H1 (cell line): ENCODE data around the gene ANO2. TPM values are rescaled to one million over a fixed set of nuclear protein-coding genes. Genes with fewer than 3 reads are reported as not detected.

Source experiments
- CTCF ChIA-PET: fragments of 300-600 bp; sonication (Branson Sonifier 250); formaldehyde crosslinking; loops from one replicate; lab custom pipeline; 2021; ENCODE audit not compliant: partially characterized antibody; lab: Charles Lee
- POLR2A ChIA-PET: fragments of 300-600 bp; sonication (Branson Sonifier 250); formaldehyde crosslinking; loops from one replicate; lab custom pipeline; 2021; ENCODE audit warnings: inconsistent platforms; ENCODE audit not compliant: partially characterized antibody; lab: Charles Lee
- DNase-seq, 2 experiments: peaks; one replicate each; pipeline versions ENCODE4 v3.0.0 to v3.0.0-alpha.2; 2010 to 2022; ENCODE audit warnings: low spot score in 2 of 2, low read depth in 1 of 2, mixed read lengths in 1 of 2
- FAIRE-seq: peaks from 2 replicates; lab custom pipeline; 2011; peaks lifted over from hg19 to GRCh38; lab: Jason Lieb, UNC
- H2AFZ ChIP-seq: 2 replicates; pipeline ENCODE4 v1.8.1; 2012; ENCODE audit warnings: low read length, inconsistent platforms
- H2AK5ac ChIP-seq: 2 replicates; pipeline ENCODE4 v1.6.1; 2013; ENCODE audit warnings: low read depth, low read length
- H2BK120ac ChIP-seq: replicated peaks from 2 replicates; pipeline ENCODE3; 2013; ENCODE audit warnings: low read depth, low read length, inconsistent platforms
- H2BK12ac ChIP-seq: 2 replicates; pipeline ENCODE4 v1.6.1; 2013; ENCODE audit warnings: low read depth, low read length
- H2BK15ac ChIP-seq: 2 replicates; pipeline ENCODE4 v1.6.1; 2013; ENCODE audit warnings: low read length
- H2BK20ac ChIP-seq: 2 replicates; pipeline ENCODE4 v1.6.1; 2013; ENCODE audit warnings: low read length
- H2BK5ac ChIP-seq: 2 replicates; pipeline ENCODE4 v1.6.1; 2013; ENCODE audit warnings: low read depth, low read length
- H3K14ac ChIP-seq: 2 replicates; pipeline ENCODE4 v1.6.1; 2013; ENCODE audit warnings: inconsistent platforms; ENCODE audit not compliant: insufficient read length
- H3K18ac ChIP-seq: 2 replicates; pipeline ENCODE4 v1.6.1; 2013; ENCODE audit warnings: low read length; ENCODE audit errors: extremely low read depth
- H3K23ac ChIP-seq: 2 replicates; pipeline ENCODE4 v1.6.1; 2013; ENCODE audit warnings: inconsistent platforms; ENCODE audit not compliant: insufficient read length
- H3K23me2 ChIP-seq: 2 replicates; pipeline ENCODE4 v1.6.1; 2013; ENCODE audit warnings: low read depth, low read length
- H3K27ac ChIP-seq: 2 replicates; pipeline ENCODE4 v1.6.1; 2011; ENCODE audit warnings: low read depth, low read length, inconsistent platforms
- H3K27me3 ChIP-seq, 4 experiments: replicated peaks in 1 of 4; 1 replicate in 1 of 4; 2 replicates in 3 of 4; pipeline versions ENCODE4 v1.6.1 to v1.8.1; 2011 to 2013; ENCODE audit warnings: low read length in 3 of 4, mild to moderate bottlenecking in 3 of 4, inconsistent platforms in 2 of 4, mixed read lengths in 2 of 4, moderate library complexity in 1 of 4; ENCODE audit not compliant: control insufficient read depth in 3 of 4, insufficient read depth in 3 of 4; ENCODE audit errors: extremely low read depth in 1 of 4
- H3K36me3 ChIP-seq, 4 experiments: 2 replicates each; pipeline versions ENCODE4 v1.6.1 to v1.8.1; 2011 to 2013; ENCODE audit warnings: mild to moderate bottlenecking in 4 of 4, low read length in 3 of 4, moderate library complexity in 2 of 4, control low read depth in 1 of 4, inconsistent platforms in 1 of 4; ENCODE audit not compliant: insufficient read depth in 4 of 4, control insufficient read depth in 2 of 4
- H3K4ac ChIP-seq: replicated peaks from 2 replicates; pipeline ENCODE3; 2013; ENCODE audit warnings: low read length, low read depth, mixed read lengths, inconsistent platforms; ENCODE audit not compliant: insufficient read length
- H3K4me1 ChIP-seq, 4 experiments: replicated peaks in 1 of 4; 1 replicate in 1 of 4; 2 replicates in 3 of 4; pipeline versions ENCODE4 v1.6.1 to v1.8.1; 2011 to 2013; ENCODE audit warnings: low read length in 3 of 4, inconsistent platforms in 2 of 4, mixed read lengths in 1 of 4; ENCODE audit not compliant: insufficient read depth in 4 of 4, control insufficient read depth in 3 of 4
- H3K4me2 ChIP-seq, 2 experiments: 2 replicates each; pipeline versions ENCODE4 v1.6.1 to v1.8.1; 2011 to 2013; ENCODE audit warnings: low read depth in 2 of 2, low read length in 2 of 2, control low read depth in 1 of 2, inconsistent platforms in 1 of 2, mild to moderate bottlenecking in 1 of 2; ENCODE audit not compliant: insufficient read depth in 1 of 2
- H3K4me3 ChIP-seq, 4 experiments: fragments of 200-600, 300-600 bp in 1 of 4; sonication (generic), shearing (Covaris generic), sonication (Bioruptor Twin) in 1 of 4; 2 replicates each; pipeline versions ENCODE4 v1.5.1 to v1.8.1; 2011 to 2016; ENCODE audit warnings: low read length in 4 of 4, low read depth in 3 of 4, control low read depth in 2 of 4, inconsistent platforms in 2 of 4, mild to moderate bottlenecking in 2 of 4, mixed read lengths in 1 of 4, moderate library complexity in 1 of 4; ENCODE audit not compliant: insufficient read depth in 2 of 4; ENCODE audit errors: extremely low read depth in 1 of 4
- H3K56ac ChIP-seq: replicated peaks from 2 replicates; pipeline ENCODE3; 2013; ENCODE audit warnings: low read depth, mild to moderate bottlenecking, mixed read lengths, low read length, inconsistent platforms; ENCODE audit not compliant: insufficient read length
- H3K79me1 ChIP-seq: 2 replicates; pipeline ENCODE4 v1.6.1; 2013; ENCODE audit warnings: low read depth, low read length, control low read depth
- H3K79me2 ChIP-seq, 2 experiments: 2 replicates each; pipeline versions ENCODE4 v1.6.1 to v1.8.1; 2012 to 2013; ENCODE audit warnings: low read length in 2 of 2, mild to moderate bottlenecking in 2 of 2, inconsistent platforms in 1 of 2; ENCODE audit not compliant: insufficient read depth in 2 of 2, control insufficient read depth in 1 of 2
- H3K9ac ChIP-seq, 4 experiments: replicated peaks in 1 of 4; 1 replicate in 1 of 4; 2 replicates in 3 of 4; pipeline versions ENCODE4 v1.6.1 to v1.8.1; 2011 to 2013; ENCODE audit warnings: low read depth in 3 of 4, low read length in 3 of 4, control low read depth in 2 of 4, mild to moderate bottlenecking in 2 of 4, moderate library complexity in 2 of 4, inconsistent platforms in 1 of 4; ENCODE audit errors: extremely low read depth in 1 of 4
- H3K9me3 ChIP-seq, 2 experiments: 2 replicates each; pipeline versions ENCODE4 v1.6.1 to v1.8.1; 2012 to 2013; ENCODE audit warnings: mild to moderate bottlenecking in 2 of 2, moderate library complexity in 2 of 2, control low read depth in 1 of 2, inconsistent platforms in 1 of 2, low read depth in 1 of 2, low read length in 1 of 2, mixed read lengths in 1 of 2; ENCODE audit not compliant: insufficient read depth in 2 of 2
- H4K20me1 ChIP-seq, 2 experiments: replicated peaks in 1 of 2; 2 replicates each; pipeline versions ENCODE3 to v1.8.1; 2011 to 2013; ENCODE audit warnings: inconsistent platforms in 2 of 2, low read length in 2 of 2, mild to moderate bottlenecking in 1 of 2; ENCODE audit not compliant: insufficient read depth in 2 of 2, control insufficient read depth in 1 of 2
- H4K5ac ChIP-seq: 2 replicates; pipeline ENCODE4 v1.6.1; 2013; ENCODE audit warnings: low read length, low read depth, mixed read lengths, inconsistent platforms; ENCODE audit not compliant: insufficient read length
- H4K8ac ChIP-seq: 2 replicates; pipeline ENCODE4 v1.8.0; 2013; ENCODE audit warnings: mild to moderate bottlenecking, moderate library complexity, low read length, inconsistent platforms; ENCODE audit not compliant: insufficient read depth; ENCODE audit errors: extremely low read depth
- H4K91ac ChIP-seq: replicated peaks from 2 replicates; pipeline ENCODE3; 2013; ENCODE audit warnings: low read length, mixed read lengths, inconsistent platforms; ENCODE audit not compliant: insufficient read length
- TBP ChIP-seq: IDR thresholded peaks from 2 replicates; pipeline ENCODE4 v1.6.1; 2011; ENCODE audit warnings: low read depth, low read length, improper control_type of control experiment
- WGBS, 2 experiments: shearing (Covaris generic) in 1 of 2; methylation state at CpG; one replicate each; pipeline versions ENCODE4 v1.1.6 to v1.1.7; 2013 to 2015; ENCODE audit warnings: low lambda C conversion rate in 2 of 2, mixed read lengths in 2 of 2, inconsistent platforms in 1 of 2, low coverage in 1 of 2, missing lambda C conversion rate in 1 of 2; ENCODE audit not compliant: insufficient replicate concordance in 2 of 2, insufficient coverage in 1 of 2, insufficient read length in 1 of 2; ENCODE audit errors: extremely low coverage in 1 of 2, missing lambda C conversion rate in 1 of 2; 5-methylcytosine and 5-hydroxymethylcytosine counted together
- polyA plus RNA-seq, 7 experiments: library from polyadenylated mRNA; depleted of rRNA in 3 of 7; stranded (reverse) in 5 of 7; unstranded in 2 of 7; fragments of >200 nt in 5 of 7; fragments of 200-250 nt in 2 of 7; gene quantifications; 1 replicate in 5 of 7; 2 replicates in 1 of 7; 4 replicates in 1 of 7; pipeline versions ENCODE4 v1.2.1 to v1.2.3, GENCODE V29; 2011 to 2013; ENCODE audit warnings: missing spikeins in 2 of 7, mixed read lengths in 2 of 7
- total RNA-seq: library from RNA; stranded (reverse); fragmentation: NEBNext Ultra II Directional; extraction: Animal tissue kit (Norgen Biotek cat#: 25700); gene quantifications from 2 replicates; pipeline ENCODE4 v1.2.1, GENCODE V29; 2021

Gene ANO2
- total and polyA plus RNA-seq, 2 of the 8 experiments (the other 6 are each of a cell fraction or from before 2014, with no cell fraction given) = 1.9 to 5.5 TPM

DNA sequence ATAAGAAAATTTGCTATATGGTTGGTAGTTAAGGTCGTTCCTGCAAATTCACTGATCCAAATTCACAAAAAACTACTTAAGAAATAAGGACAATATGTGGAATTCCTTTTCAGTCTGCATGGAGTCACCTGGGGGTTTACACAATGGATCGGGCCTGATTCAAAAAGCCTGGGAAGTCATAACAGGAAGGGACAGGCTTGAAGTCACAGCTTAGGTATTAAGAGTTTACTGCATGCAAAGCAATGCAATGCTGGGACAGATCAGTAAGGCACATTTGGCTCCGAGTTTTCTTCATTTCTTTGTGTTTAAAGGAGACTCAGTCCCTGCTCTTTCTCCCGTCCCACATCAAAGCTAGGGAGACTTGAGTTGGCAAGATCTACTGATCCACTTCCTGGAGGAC, 359.9 kb downstream of the ANO2 start:
- Histone ChIP-seq H3K23ac (no peak overlapping the region), H3K27ac (no peak overlapping the region), H3K4me2 (no peak overlapping the region), H3K18ac (no peak overlapping the region), H3K56ac (no peak overlapping the region), H3K4me1 (peaks cover 5 to 26% (median 10%) of the 10 kb centered on the region in 4 experiments), H2AK5ac (no peak overlapping the region), H3K79me1 (no peaks in the 10 kb centered on the region), H2BK20ac (no peak overlapping the region), H3K79me2 (no peaks in the 10 kb centered on the region), H2BK15ac (no peak overlapping the region), H3K9ac (no peak overlapping the region), H2BK12ac (no peak overlapping the region), H2BK120ac (no peak overlapping the region), H3K4me3 (no peak overlapping the region), H3K14ac (no peak overlapping the region), H3K27me3 (no peaks in the 10 kb centered on the region), H3K4ac (no peak overlapping the region), H3K9me3 (no peaks in the 10 kb centered on the region), H4K5ac (no peak overlapping the region), H2AFZ (no peak overlapping the region), H3K36me3 (no peaks in the 10 kb centered on the region), H4K91ac (no peak overlapping the region), H2BK5ac (no peak overlapping the region), H4K20me1 (no peaks in the 10 kb centered on the region), H4K8ac (no peak overlapping the region), H3K23me2 (no peaks in the 10 kb centered on the region)
- no peak for DNase-seq
- ChIA-PET CTCF (no interaction called here), POLR2A (no interaction called here)
- FAIRE-seq = no peak
- TF ChIP-seq TBP = no peak
- 81% methylated on average over 4 of the region's 4 CpGs; no CpG with 5 or more reads in 1 of the 2 experiments for WGBS, 2 experiments
